NCI-H510A (cell line): ENCODE measurements around the gene TNK1.
A peak's percentile ranks its signal among the peaks of the same experiment; 100 is the strongest.

Source experiments
- DNase-seq: peaks from one replicate; lab custom pipeline; 2025; lab: John Stamatoyannopoulos, UW

TNK1 gene

DNA sequence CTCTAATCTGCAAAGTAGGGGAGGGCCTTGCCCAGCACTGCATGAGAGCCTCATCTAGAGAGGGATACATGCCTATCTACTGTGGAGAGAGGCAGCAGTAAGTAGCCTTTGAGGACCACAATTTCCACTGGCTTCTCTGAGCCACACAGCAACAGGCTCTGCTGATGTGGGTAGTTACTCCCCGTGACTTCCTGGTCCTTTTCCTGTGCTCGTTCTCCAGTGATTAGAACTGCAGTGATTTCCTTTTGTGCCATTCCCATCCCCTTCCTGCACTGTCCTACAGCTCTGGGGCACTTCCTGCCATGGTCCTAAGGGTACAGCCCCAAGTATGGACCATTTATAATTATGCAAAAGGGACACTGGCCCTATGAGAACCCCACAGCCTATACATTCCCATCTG is 10.4 kb downstream of the TNK1 start:
- no peak for DNase-seq

DNA sequence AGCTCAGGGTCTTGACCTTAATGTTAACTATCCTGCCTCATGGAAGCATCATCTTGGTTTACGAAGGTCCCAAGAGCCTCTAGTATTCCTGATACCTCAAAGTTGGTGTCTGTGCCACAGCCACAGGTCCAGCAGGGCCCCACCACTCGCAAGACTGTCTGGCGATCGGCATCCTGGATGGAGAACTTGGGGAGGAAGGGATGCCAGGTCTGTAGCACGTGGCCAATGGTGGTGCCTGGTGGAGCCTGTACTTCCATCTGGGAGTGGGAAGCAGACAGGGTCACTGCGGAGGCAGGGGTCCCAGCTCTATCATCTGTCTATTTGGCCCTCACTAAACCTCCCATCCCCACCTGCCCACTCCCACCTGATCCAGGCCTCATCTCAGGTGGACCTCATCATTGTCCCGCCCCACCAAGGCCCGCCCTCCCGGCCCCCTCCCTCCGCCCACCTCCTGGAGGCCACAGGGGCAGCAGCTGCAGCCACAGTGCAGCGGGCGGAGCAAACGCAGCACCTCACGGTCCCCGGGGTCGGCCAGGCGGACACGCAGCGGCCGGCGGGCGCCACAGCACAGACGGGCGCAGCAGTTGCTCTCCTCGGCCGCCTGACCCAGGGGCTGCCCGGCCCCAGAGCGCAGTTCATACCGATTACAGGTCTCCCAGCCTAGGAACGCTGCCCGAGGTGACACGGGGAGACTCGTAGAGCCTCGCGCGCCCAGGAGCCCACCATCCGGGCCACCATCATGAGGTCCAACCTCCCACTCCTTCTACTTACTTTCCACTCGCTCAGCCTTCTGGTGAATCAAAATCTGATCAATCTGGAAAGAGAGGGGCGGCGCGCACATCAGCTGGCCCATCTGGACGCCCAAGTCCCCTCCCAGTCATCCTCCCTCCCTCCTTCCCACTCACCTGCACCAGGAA is 12.1 kb downstream of the TNK1 start:
- DNase-seq: no peak

DNA sequence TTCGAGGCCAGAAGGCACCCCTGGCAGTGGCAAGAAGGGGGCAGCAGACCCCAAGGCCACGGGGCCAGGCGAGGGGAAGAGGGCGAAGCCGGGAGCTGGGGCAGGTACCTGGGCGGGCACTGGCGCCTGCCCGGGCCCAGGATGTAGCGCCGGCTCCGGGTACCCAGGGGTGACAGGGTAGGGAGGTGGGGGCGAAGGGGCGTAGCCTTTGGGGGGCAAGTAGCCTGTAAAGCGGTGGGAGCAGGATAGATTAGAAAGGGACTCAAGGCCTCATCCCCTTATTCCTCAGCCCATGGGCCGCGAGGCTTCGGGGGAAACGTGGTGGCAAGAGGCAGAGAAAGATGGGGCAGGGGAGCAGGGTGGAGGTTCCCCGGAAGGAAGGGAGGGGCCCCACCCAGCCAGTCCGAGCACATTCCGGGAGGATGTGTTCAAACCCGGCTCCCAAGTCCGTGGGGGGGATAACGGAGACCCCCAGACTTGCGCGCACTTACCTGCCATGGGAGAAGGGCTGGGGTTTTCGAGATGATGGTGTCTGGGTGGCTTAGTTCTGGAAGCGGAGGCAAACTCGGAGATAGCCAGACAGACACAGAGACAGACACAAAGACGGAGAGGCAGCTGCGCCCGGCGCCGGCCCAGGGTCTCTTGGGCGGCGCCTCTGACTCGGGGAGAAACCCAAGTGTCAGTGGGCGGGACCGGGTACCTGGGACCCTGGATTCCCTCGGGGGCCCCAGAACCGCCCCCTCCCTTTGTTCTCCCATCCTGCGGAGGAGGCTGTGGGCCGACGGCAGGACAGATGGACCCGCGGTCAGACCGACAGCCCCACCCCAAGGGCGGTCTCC is 12.9 kb downstream of the TNK1 start:
- DNase-seq: peak; percentile 68

DNA sequence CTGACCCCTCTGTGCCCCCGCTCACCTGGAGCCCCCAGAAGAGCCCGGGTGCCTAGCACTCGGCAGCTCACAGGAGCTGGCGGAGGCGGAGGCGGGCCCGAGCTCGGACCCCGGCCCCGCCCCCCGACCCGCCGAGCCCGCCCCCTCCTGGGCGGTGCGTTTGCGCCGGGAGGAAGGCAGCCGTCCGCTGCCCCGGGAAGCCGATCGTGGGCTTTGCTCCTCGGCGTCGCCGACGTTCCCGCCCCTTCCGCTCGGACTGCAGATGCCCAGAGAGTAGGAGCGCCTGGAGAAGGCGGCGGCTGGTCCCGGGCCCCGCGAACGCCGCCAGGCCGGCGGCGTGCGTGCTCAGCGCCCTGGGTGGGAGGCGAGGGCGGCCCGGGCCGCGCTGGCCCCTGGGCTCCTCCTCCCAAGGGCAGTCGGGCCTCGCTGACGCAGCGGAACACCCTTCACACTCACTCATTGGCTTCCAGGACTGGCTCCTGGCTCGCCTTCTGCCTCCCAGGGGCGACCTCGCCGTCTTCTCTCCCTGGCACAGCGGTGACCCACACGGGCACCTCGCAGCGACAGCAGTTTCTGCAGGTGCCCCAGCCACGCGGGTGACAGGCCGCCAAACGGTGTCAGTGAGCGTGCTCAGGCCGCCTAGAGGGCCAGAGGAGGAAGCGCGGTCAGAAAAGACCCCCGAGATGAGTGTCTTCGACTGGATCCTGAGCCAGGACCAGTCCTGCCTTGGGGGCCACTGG is 13.7 kb downstream of the TNK1 start, which contains the start of gene PLSCR3:
Gene PLSCR3 (minus strand): TSS at position 74 of the 740 bp plus-strand sequence. CDS start 415 bp downstream, outside the sequence.
- DNase-seq: peak; percentile 80

GRCh38 chr17:7396147-7396546 is 15.3 kb downstream of the TNK1 start:
- no peak for DNase-seq

- DNase-seq: no peak
These were observed 17.7 kb downstream of the TNK1 start for GRCh38 chr17:7398612-7399011.

- DNase-seq: no peak
These were observed 22.3 kb downstream of the TNK1 start for GRCh38 chr17:7403043-7403726.

DNA sequence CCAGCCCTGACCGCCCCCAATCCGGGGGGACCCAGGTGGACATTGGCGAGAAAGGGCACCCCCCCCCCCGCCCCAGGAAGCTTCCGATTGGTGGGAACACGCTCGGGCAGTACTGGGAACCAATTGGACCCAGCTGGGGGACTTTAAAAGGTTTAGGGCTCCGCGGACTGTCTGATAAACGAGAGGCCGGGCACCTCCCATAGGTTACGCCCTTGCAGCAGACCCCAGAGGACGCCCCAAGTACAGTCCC is 22.8 kb downstream of the TNK1 start:
- DNase-seq: peak; percentile 51

DNA sequence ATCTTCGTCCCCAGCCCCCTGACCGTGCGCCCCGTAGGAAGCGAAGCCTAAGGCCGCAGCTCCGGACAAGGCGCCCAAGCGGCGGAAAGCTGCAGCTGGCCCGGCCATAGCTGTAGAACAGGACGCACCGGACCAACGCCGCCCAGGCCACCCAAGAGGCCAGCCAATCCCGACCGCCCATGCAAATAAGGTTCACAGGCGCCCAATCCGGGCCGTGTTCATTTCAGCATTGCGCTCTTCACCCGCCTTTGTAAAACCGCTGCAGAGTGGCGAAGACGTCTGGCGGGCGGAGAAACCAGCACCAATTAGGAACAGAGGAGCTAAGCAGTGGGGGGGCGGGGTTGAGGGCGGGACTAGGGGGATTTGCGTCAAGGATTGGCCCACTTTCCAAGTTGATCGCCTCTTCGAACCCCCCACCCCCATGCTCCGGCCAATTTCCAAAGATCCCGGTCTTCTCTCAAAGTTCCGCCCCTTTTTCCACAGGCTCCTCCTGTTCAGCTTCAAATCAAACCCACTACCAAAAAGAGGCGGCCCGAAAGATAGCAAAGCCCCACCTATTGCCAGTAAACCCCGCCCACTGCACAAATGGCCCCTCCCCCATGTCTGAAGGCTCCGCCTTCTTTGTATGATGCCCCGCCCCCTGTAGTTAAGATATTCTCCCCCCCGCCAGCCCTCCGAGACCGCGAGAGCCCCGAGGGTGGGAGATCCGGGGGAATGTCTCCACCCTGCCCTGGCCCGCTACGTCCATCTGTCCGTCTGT is 23.3 kb downstream of the TNK1 start, which contains the start of gene TMEM256:
Gene TMEM256 (minus strand): TSS at position 121 of the 760 bp plus-strand sequence. CDS start 13 bp downstream, at position 108.
- DNase-seq: peak; percentile 98

DNA sequence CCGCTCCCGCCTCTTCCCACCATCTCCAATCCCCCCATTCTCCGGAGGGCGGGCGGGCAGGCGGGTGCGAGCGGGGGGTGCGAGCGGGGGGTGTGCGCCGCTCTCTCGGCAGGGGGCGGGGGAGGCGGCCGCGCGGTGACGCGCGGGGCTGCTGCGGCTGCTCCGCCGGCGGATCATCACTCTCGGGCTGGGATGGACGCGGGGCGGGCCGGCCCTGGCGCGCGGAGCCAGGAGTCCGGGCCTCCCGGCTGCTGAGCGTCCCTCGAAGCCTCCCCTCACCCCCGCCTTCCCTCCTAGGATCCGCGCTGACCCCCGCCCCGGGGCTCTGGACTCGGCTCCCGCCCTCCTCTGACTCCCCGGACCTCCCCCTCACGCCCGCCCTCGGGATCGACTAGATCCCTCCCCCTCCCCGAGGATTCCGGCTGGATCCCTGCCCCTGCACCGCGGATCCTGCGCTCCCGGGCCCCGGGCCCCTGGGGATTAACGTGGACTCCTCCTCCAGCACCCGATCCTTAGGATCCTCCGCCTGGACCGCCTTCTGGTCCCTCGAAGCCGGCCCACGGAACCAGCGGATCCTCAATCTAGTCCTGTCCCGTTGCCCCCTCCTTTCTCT is 24.0 kb downstream of the TNK1 start:
- peak; percentile 55 for DNase-seq

DNA sequence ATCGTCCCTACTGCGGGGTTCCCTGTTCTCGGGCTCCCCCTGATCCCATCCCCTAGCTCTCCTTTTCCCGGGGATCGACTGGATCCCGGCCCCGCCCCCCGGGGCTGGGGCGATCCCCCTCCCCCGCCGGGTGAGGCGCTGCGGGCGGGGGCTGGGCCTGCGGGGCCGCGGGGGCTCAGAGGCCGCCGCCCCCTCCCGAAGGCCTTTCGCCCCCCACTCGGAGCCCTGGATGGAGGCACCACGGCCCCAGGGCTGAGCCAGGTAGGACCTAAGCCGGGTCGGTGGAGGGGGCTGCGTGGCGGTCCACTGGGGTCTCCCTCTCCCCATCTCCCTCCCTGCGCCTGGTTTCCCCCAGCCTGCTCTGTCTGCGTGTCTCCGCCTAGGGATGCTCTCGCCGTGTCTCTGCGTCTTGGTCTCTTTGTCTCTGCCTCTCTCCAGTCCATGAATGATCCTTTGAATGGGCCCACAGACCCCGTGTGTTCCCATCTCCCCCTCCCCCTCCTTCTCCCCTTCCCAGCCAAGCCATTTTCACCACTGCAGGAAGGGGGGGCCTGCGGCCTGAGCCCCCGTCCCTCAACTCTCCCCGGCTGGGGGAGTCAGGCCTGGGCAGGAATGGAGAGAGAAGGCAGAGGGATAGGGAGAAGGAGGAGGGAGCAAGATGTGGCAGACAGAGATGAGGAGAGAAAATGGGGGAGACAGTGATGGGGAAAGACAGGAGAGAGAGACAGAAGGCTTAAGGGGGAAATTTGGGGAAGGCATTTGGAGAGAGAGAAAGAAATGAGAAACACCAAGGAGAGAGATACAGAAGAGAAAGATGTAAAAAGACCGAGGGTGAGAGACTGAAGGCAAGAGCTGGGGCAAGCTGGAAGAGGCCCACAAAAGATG is 24.7 kb downstream of the TNK1 start:
- no peak for DNase-seq

DNA sequence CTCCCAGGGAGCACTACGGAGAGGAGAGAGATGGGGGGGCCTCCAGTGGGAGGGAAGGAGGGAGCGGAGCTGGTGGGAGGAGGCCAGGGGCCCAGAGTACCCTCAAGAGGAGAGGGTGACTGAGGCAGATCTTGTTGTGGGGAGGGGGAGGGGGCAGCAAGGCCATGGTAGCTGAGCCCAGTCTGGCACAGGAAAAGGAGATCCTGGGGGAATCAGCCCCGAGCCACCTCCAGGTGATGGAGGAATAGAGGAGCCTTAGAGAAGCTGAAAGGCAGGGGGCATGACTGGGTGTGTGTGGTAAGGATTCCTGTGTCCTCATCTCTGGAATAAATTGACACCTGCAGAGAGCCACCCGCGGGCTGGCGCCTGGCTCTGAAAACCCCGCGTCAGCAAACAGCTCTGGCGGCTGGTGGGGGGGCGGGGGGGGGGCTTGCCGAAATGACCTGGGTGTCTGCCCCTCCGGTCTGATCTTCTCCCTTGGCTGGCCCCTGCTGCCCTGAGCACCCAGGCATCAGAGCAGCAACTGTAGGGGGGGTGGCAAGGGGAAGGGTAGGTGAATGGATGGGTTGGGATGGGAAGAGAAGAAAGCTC is 25.4 kb downstream of the TNK1 start:
- no peak for DNase-seq

GRCh38 chr17:7407082-7407481 is 26.2 kb downstream of the TNK1 start:
- DNase-seq: no peak

- no peak for DNase-seq
These were observed 26.8 kb downstream of the TNK1 start, which contains the start of gene NLGN2 for GRCh38 chr17:7407485-7408251. Gene NLGN2 (plus strand): TSS chr17:7407845. CDS start chr17:7408256, 411 bp downstream.

DNA sequence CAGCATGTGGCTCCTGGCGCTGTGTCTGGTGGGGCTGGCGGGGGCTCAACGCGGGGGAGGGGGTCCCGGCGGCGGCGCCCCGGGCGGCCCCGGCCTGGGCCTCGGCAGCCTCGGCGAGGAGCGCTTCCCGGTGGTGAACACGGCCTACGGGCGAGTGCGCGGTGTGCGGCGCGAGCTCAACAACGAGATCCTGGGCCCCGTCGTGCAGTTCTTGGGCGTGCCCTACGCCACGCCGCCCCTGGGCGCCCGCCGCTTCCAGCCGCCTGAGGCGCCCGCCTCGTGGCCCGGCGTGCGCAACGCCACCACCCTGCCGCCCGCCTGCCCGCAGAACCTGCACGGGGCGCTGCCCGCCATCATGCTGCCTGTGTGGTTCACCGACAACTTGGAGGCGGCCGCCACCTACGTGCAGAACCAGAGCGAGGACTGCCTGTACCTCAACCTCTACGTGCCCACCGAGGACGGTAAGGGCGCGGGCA is 27.4 kb downstream of the TNK1 start:
- DNase-seq: no peak

DNA sequence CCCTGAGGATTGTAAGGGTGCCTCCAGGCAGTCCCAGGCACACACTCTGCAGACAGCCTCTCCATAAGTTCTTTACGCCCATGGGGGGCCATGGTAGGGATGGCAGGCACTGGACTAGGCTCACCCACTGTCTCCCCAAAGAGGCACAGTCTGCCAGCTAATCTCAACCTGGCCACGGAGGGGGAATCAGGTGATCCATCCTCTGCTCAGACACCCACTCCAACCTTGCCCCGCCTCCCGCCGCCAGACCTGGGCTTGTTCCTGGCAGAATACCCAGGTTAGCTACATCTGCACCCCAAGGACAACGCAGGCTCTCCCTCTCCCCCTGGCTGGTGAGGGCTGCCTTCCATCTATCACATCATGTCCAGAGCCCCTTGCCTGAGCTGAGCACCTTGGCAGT is 28.0 kb downstream of the TNK1 start:
- DNase-seq: no peak

DNA sequence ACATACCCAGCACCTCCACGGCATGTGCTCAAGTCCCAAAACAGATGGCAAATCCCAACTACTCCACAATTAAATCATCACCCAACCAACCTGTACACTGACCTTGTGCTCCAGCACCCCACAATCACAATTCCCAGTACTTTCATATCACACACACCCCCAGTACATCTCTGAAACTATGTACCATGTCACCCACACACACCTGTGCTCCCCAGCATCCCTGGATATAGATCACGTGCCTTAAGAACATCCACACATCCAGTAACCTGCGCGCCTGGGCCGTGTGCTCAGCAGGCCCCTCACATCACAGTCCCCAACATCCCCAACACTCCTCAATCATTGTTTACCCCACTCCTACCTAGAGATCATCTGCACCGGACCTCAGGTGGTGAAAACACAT is 28.8 kb downstream of the TNK1 start:
- no peak for DNase-seq
